Rectal smooth muscle tissue (tissue), 1 donor: ENCODE data around the gene C6orf163.

Source experiments
- H3K27ac ChIP-seq: one replicate; pipeline ENCODE4 v1.7.0; 2013; ENCODE audit warnings: low read depth, low read length, inconsistent platforms
- H3K27me3 ChIP-seq: one replicate; pipeline ENCODE4 v1.7.0; 2013; ENCODE audit warnings: low read length; ENCODE audit not compliant: control insufficient read depth, insufficient read depth
- H3K36me3 ChIP-seq: one replicate; pipeline ENCODE4 v1.7.0; 2013; ENCODE audit warnings: low read length; ENCODE audit not compliant: control insufficient read depth, insufficient read depth
- H3K4me1 ChIP-seq: one replicate; pipeline ENCODE4 v1.7.0; 2013; ENCODE audit warnings: low read length; ENCODE audit not compliant: control insufficient read depth, insufficient read depth
- H3K4me3 ChIP-seq: one replicate; pipeline ENCODE4 v1.7.0; 2013; ENCODE audit warnings: low read length
- H3K9ac ChIP-seq: one replicate; pipeline ENCODE4 v1.7.0; 2013; ENCODE audit warnings: low read length

The C6orf163 gene

GRCh38 chr6:87334683-87335082, 9.9 kb upstream of the C6orf163 start:
- Histone ChIP-seq H3K9ac (no peak overlapping the region), H3K4me3 (no peak overlapping the region)

GRCh38 chr6:87336367-87336766, 8.2 kb upstream of the C6orf163 start:
- H3K36me3 ChIP-seq, result no peaks in the 10 kb centered on the region
- no peak overlapping the region for H3K27ac ChIP-seq
- H3K27me3 ChIP-seq, result no peaks in the 10 kb centered on the region
- H3K4me1 ChIP-seq, result no peaks in the 10 kb centered on the region
- no peak overlapping the region for H3K4me3 ChIP-seq
- H3K9ac ChIP-seq, result no peak overlapping the region

More at GRCh38 chr6:87334683-87335082, 9.9 kb upstream of the C6orf163 start:
- H3K27me3 ChIP-seq, result no peaks in the 10 kb centered on the region
- H3K4me1 ChIP-seq, result no peaks in the 10 kb centered on the region
- no peaks in the 10 kb centered on the region for H3K36me3 ChIP-seq
- no peak overlapping the region for H3K27ac ChIP-seq

GRCh38 chr6:87340230-87340629, 4.4 kb upstream of the C6orf163 start:
- H3K4me1 ChIP-seq, result no peaks in the 10 kb centered on the region
- no peaks in the 10 kb centered on the region for H3K27me3 ChIP-seq
- no peak overlapping the region for H3K9ac ChIP-seq
- H3K4me3 ChIP-seq, result no peak overlapping the region
- H3K36me3 ChIP-seq, result no peaks in the 10 kb centered on the region
- no peak overlapping the region for H3K27ac ChIP-seq

DNA sequence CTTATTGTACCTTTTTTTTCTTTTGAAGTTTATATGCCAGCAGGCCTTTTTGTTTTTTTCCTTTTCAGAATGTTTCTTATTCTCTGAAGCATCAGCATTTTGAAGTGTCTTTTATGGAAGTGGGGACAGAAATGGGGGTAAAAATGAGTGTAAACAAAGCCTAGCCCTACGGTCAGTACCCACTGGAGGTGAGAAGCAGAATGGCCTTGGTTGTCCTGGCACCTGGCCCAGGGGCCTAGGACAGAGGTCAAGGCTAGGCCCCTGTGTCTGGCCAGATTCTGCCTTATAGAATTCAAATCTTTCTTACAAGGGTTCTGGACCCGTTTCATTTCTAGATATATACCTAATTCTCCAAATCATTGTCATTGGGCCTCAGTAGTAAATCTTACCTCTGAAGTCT, 3.5 kb upstream of the C6orf163 start:
- no peak overlapping the region for H3K9ac ChIP-seq
- H3K4me1 ChIP-seq, result no peaks in the 10 kb centered on the region
- no peaks in the 10 kb centered on the region for H3K27me3 ChIP-seq
- H3K27ac ChIP-seq, result no peak overlapping the region
- H3K4me3 ChIP-seq, result no peak overlapping the region
- no peaks in the 10 kb centered on the region for H3K36me3 ChIP-seq

GRCh38 chr6:87341899-87342298, 2.7 kb upstream of the C6orf163 start:
- Histone ChIP-seq H3K36me3 (no peaks in the 10 kb centered on the region), H3K4me3 (no peak overlapping the region), H3K4me1 (no peaks in the 10 kb centered on the region), H3K9ac (no peak overlapping the region), H3K27me3 (no peaks in the 10 kb centered on the region), H3K27ac (no peak overlapping the region)

- no peak overlapping the region for H3K4me3 ChIP-seq
- H3K36me3 ChIP-seq, result no peaks in the 10 kb centered on the region
- H3K4me1 ChIP-seq, result no peaks in the 10 kb centered on the region
- H3K9ac ChIP-seq, result no peak overlapping the region
- no peaks in the 10 kb centered on the region for H3K27me3 ChIP-seq
- no peak overlapping the region for H3K27ac ChIP-seq
Measured at GRCh38 chr6:87342829-87343228, 1.8 kb upstream of the C6orf163 start.

GRCh38 chr6:87346700-87347099, 2.1 kb downstream of the C6orf163 start:
- H3K36me3 ChIP-seq, result no peaks in the 10 kb centered on the region
- H3K9ac ChIP-seq, result no peak overlapping the region
- no peaks in the 10 kb centered on the region for H3K4me1 ChIP-seq
- no peaks in the 10 kb centered on the region for H3K27me3 ChIP-seq
- no peak overlapping the region for H3K4me3 ChIP-seq
- no peak overlapping the region for H3K27ac ChIP-seq

GRCh38 chr6:87349896-87350295, 5.3 kb downstream of the C6orf163 start:
- H3K27ac ChIP-seq, result no peak overlapping the region
- no peaks in the 10 kb centered on the region for H3K36me3 ChIP-seq
- H3K27me3 ChIP-seq, result no peaks in the 10 kb centered on the region
- H3K4me3 ChIP-seq, result no peak overlapping the region
- no peak overlapping the region for H3K9ac ChIP-seq
- no peaks in the 10 kb centered on the region for H3K4me1 ChIP-seq

DNA sequence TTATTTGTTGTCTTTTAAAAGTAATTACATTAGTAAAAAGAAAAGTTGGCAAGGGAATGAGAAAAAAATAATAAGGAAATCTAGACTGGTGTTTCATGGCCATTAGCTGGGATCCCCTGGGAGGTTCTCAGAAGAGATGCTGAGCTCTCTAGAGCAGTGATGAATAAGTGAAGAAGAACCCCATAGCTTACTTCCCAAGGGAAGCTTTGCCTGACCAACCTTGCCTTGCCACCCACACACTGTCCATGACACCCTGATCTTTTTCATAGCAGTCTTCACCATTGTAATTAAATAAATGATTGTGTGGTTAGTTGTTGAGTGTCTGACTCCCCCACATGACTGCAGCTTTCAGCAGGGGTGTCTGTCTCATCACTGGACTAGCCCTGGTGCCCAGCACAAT, 5.9 kb downstream of the C6orf163 start:
- H3K27me3 ChIP-seq, result no peaks in the 10 kb centered on the region
- no peak overlapping the region for H3K4me3 ChIP-seq
- H3K36me3 ChIP-seq, result no peaks in the 10 kb centered on the region
- no peak overlapping the region for H3K27ac ChIP-seq
- H3K4me1 ChIP-seq, result no peaks in the 10 kb centered on the region
- no peak overlapping the region for H3K9ac ChIP-seq

DNA sequence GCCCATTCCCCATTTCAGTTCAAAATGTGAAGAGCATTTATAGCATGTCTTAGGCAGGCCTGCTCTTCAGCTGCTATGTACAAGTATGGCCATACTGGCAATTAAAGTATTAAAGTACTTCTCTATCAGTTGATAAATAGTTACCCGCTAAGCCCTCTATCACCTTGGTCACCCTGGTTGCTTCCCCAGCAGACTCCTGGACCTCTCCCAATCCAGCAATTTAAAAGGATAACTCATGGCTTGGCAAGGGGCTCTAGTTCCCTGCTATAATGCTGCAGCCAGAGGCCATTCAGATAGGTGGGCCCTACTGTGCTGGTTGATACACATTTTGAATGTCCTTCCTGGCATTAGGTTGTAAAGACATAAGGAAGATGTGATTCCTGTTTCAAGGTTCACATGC, 7.0 kb downstream of the C6orf163 start:
- no peaks in the 10 kb centered on the region for H3K36me3 ChIP-seq
- H3K9ac ChIP-seq, result no peak overlapping the region
- H3K4me3 ChIP-seq, result no peak overlapping the region
- H3K27ac ChIP-seq, result no peak overlapping the region
- H3K27me3 ChIP-seq, result no peaks in the 10 kb centered on the region
- no peaks in the 10 kb centered on the region for H3K4me1 ChIP-seq

DNA sequence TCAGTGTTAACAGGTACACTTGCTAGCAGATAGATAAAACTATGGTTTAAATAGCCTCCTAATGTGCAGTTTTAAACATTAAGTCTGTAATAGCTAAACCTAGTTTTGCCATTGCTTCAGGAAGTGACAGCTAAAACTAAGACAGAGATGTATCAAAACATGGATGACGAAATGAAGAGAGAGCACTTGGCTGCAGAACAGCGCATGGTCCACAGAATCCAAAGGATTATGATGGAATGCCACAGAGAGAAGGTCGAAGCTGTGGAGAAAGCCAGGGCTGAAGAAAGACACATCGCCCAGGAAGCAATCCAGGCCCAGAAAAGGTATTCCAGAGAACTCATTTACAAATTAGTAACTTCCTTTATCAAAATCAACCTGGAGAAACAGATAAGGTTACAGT, 11.6 kb downstream of the C6orf163 start:
- H3K27ac ChIP-seq, result no peak overlapping the region
- H3K4me1 ChIP-seq, result no peaks in the 10 kb centered on the region
- H3K9ac ChIP-seq, result no peak overlapping the region
- H3K27me3 ChIP-seq, result no peaks in the 10 kb centered on the region
- H3K4me3 ChIP-seq, result no peak overlapping the region
- no peaks in the 10 kb centered on the region for H3K36me3 ChIP-seq

DNA sequence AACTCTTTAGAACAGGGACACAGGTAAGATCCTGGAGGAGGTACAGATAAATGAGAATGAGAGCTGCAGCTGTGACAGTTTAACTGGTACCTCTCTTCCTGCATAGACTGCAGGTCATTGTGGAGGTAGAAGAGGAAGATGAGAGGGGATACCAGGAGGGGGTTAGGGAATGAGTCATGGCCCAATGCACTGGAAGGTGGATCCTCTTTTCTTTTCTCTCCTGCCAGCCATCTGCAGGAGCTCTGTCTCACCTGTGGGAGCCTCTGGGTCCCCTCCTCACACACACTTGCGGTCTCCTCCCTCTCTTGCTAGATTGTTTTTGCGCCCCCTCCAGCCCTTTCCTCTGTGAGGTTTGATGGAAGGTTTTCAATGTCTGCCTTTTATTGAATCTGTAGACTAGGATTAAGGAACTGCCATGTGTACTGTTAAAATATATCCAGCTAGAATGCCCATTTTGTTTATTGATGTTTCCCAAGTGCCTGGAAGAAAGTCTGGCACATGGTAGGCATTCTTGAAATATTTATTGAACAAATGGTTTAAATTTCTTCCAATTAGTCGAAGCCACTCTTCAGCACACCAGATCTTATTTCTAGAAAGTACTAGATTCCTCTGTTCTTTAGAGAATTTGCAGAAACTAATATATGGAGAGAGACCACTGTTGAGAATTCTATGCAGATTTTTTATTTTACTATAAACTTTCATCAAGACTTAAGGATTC, 13.0 kb downstream of the C6orf163 start:
- Histone ChIP-seq H3K4me3 (no peak overlapping the region), H3K9ac (no peak overlapping the region), H3K27ac (no peak overlapping the region), H3K36me3 (no peaks in the 10 kb centered on the region), H3K27me3 (no peaks in the 10 kb centered on the region), H3K4me1 (no peaks in the 10 kb centered on the region)

- Histone ChIP-seq H3K27ac (no peak overlapping the region), H3K4me1 (no peaks in the 10 kb centered on the region), H3K4me3 (no peak overlapping the region), H3K36me3 (no peaks in the 10 kb centered on the region), H3K9ac (peak overlapping the region; percentile 21), H3K27me3 (no peaks in the 10 kb centered on the region)
Measured at GRCh38 chr6:87364602-87365252, 20.1 kb downstream of the C6orf163 start.
